ENCODE measurements around the gene DNPH1. TPM values are rescaled to one million over a fixed set of nuclear protein-coding genes. Genes with fewer than 3 reads are reported as not detected.

The DNPH1 gene
- total and polyA plus RNA-seq, 2 experiments from 2014 or later, result 29.2 to 50.0 TPM

DNA sequence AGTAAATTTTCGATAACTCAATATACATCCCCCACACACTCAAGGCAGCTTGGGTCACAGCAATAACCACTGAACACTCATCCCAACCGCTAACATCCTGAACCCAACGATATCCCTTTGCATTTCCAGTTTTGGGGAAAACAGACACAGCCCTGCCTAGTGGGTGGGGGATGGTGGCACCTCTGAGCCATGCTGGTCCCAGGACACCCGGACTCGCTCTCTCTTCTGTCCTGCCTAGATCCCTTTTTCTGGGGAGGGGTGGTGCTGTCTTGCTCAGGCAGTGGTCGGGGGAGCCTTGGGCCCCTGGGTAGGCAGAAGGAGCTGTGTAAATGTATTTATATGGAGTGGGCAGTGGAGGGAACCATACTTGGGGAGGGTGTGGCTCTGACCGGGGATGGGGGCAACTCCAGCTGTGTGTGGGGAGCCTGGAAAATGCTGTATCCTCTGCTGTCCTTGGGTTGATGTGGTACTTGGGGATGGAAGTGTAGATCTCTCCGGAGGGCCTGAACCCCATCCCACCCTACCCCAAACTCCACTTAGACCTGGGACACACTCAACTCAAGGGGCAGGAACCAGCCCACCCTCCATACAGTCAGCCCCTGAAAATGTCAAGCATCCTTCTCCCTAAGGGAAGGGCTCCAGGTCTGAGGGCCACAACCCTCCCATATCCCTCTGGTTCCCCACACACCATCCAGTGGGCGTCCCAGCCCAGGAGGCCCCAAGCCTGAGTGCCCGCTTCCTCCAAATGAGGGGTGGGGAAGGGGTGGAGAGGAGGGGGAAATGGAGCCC is 45.0 kb upstream of the DNPH1 start (continued):
- TF ChIP-seq ZNF331 (CRISPR knock-in tag; IDR thresholded peaks at IDR 0.05; ENCODE audit: low read depth) (no peak), CREB1 (CRISPR knock-in tag; IDR thresholded peaks at IDR 0.05; ENCODE audit: low read depth) (no peak), STAT1 (IDR thresholded peaks at IDR 0.05; ENCODE audit: unreplicated experiment) (no peak), EZH2 (IDR thresholded peaks at IDR 0.05; ENCODE audit: low read depth, unreplicated experiment) (no peak), POLR2AphosphoS5 (IDR thresholded peaks at IDR 0.05; ENCODE audit: low read depth) (no peak)
- TF ChIP-seq, protein P1, sequence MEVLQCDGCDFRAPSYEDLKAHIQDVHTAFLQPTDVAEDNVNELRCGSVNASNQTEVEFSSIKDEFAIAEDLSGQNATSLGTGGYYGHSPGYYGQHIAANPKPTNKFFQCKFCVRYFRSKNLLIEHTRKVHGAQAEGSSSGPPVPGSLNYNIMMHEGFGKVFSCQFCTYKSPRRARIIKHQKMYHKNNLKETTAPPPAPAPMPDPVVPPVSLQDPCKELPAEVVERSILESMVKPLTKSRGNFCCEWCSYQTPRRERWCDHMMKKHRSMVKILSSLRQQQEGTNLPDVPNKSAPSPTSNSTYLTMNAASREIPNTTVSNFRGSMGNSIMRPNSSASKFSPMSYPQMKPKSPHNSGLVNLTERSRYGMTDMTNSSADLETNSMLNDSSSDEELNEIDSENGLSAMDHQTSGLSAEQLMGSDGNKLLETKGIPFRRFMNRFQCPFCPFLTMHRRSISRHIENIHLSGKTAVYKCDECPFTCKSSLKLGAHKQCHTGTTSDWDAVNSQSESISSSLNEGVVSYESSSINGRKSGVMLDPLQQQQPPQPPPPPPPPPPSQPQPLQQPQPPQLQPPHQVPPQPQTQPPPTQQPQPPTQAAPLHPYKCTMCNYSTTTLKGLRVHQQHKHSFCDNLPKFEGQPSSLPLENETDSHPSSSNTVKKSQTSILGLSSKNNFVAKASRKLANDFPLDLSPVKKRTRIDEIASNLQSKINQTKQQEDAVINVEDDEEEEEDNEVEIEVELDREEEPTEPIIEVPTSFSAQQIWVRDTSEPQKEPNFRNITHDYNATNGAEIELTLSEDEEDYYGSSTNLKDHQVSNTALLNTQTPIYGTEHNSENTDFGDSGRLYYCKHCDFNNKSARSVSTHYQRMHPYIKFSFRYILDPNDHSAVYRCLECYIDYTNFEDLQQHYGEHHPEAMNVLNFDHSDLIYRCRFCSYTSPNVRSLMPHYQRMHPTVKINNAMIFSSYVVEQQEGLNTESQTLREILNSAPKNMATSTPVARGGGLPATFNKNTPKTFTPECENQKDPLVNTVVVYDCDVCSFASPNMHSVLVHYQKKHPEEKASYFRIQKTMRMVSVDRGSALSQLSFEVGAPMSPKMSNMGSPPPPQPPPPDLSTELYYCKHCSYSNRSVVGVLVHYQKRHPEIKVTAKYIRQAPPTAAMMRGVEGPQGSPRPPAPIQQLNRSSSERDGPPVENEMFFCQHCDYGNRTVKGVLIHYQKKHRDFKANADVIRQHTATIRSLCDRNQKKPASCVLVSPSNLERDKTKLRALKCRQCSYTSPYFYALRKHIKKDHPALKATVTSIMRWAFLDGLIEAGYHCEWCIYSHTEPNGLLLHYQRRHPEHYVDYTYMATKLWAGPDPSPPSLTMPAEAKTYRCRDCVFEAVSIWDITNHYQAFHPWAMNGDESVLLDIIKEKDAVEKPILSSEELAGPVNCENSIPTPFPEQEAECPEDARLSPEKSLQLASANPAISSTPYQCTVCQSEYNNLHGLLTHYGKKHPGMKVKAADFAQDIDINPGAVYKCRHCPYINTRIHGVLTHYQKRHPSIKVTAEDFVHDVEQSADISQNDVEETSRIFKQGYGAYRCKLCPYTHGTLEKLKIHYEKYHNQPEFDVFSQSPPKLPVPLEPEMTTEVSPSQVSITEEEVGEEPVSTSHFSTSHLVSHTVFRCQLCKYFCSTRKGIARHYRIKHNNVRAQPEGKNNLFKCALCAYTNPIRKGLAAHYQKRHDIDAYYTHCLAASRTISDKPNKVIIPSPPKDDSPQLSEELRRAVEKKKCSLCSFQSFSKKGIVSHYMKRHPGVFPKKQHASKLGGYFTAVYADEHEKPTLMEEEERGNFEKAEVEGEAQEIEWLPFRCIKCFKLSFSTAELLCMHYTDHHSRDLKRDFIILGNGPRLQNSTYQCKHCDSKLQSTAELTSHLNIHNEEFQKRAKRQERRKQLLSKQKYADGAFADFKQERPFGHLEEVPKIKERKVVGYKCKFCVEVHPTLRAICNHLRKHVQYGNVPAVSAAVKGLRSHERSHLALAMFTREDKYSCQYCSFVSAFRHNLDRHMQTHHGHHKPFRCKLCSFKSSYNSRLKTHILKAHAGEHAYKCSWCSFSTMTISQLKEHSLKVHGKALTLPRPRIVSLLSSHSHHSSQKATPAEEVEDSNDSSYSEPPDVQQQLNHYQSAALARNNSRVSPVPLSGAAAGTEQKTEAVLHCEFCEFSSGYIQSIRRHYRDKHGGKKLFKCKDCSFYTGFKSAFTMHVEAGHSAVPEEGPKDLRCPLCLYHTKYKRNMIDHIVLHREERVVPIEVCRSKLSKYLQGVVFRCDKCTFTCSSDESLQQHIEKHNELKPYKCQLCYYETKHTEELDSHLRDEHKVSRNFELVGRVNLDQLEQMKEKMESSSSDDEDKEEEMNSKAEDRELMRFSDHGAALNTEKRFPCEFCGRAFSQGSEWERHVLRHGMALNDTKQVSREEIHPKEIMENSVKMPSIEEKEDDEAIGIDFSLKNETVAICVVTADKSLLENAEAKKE (CRISPR knock-in tag; IDR thresholded peaks at IDR 0.05), result no peak

DNA sequence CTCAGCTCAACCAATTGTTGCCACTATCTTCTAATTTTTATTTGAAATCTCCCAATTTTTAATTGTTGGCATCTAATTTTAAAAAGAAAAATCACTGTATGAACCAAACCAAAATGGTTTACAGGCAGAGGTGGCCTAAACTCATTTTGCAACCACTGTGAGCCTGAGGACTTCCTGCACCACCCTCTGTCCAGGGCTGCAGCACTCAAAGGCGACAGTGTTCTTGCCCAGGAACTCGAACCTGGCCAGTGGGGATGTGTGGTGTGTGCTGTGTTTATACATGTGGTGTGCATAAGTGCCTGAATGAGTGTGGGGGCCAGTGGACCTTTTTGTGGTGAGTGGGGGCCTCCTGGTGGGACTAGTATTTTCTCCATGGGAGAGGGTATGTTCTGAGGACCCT is 44.4 kb upstream of the DNPH1 start:
- no peak overlapping the region for H3K4me3 ChIP-seq
- ATAC-seq (no peak), DNase-seq (ENCODE audit: low spot score) (no peak)
- no peaks in the 10 kb centered on the region for H3K9me2 ChIP-seq (ENCODE audit: insufficient read depth)
- no peaks in the 10 kb centered on the region for H3K36me3 ChIP-seq (ENCODE audit: insufficient read depth)
- peaks cover 84% of the 10 kb centered on the region for H3K27me3 ChIP-seq (ENCODE audit: insufficient read depth)
- H3F3A ChIP-seq (replicated peaks; ENCODE audit: low read depth), result no peaks in the 10 kb centered on the region; the same call in 1 of the 2 replicates
- no peaks in the 10 kb centered on the region for H3K9me3 Mint-ChIP-seq
- no peak overlapping the region for H2AFZ ChIP-seq
- no peak overlapping the region for H3K27ac Mint-ChIP-seq
- H3K27me3 Mint-ChIP-seq (ENCODE audit: insufficient read depth, low read depth, poor library complexity), result peaks cover 60% of the 10 kb centered on the region
- peaks cover 25% of the 10 kb centered on the region for H3K4me1 ChIP-seq (ENCODE audit: insufficient read depth)
- no peaks in the 10 kb centered on the region for H4K20me1 ChIP-seq (replicated peaks; ENCODE audit: insufficient read depth)
- peaks cover 45% of the 10 kb centered on the region for H3K4me1 Mint-ChIP-seq
- H3K27ac ChIP-seq (ENCODE audit: low read depth), result no peak overlapping the region
- no peak overlapping the region for H3K4me2 ChIP-seq
- H3K4me3 Mint-ChIP-seq, result no peak overlapping the region
- H3K36me3 Mint-ChIP-seq (ENCODE audit: low read depth), result no peaks in the 10 kb centered on the region
- H3K79me2 ChIP-seq (replicated peaks; ENCODE audit: insufficient read depth), result no peaks in the 10 kb centered on the region
- TF ChIP-seq, protein P2, sequence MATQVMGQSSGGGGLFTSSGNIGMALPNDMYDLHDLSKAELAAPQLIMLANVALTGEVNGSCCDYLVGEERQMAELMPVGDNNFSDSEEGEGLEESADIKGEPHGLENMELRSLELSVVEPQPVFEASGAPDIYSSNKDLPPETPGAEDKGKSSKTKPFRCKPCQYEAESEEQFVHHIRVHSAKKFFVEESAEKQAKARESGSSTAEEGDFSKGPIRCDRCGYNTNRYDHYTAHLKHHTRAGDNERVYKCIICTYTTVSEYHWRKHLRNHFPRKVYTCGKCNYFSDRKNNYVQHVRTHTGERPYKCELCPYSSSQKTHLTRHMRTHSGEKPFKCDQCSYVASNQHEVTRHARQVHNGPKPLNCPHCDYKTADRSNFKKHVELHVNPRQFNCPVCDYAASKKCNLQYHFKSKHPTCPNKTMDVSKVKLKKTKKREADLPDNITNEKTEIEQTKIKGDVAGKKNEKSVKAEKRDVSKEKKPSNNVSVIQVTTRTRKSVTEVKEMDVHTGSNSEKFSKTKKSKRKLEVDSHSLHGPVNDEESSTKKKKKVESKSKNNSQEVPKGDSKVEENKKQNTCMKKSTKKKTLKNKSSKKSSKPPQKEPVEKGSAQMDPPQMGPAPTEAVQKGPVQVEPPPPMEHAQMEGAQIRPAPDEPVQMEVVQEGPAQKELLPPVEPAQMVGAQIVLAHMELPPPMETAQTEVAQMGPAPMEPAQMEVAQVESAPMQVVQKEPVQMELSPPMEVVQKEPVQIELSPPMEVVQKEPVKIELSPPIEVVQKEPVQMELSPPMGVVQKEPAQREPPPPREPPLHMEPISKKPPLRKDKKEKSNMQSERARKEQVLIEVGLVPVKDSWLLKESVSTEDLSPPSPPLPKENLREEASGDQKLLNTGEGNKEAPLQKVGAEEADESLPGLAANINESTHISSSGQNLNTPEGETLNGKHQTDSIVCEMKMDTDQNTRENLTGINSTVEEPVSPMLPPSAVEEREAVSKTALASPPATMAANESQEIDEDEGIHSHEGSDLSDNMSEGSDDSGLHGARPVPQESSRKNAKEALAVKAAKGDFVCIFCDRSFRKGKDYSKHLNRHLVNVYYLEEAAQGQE (IDR thresholded peaks at IDR 0.05; ENCODE audit: unreplicated experiment), result no peak
- no peak for TF ChIP-seq ZNF331 (CRISPR knock-in tag; IDR thresholded peaks at IDR 0.05; ENCODE audit: low read depth)
- TF ChIP-seq JUNB (IDR thresholded peaks at IDR 0.05; ENCODE audit: unreplicated experiment), result no peak
- no peak for TF ChIP-seq EZH2phosphoT487 (IDR thresholded peaks at IDR 0.05; ENCODE audit: unreplicated experiment)
- no peak for TF ChIP-seq NANOG (IDR thresholded peaks at IDR 0.05; ENCODE audit: borderline replicate concordance)
